Measurements from ENCODE around the gene PTPN11. TPM values are rescaled to one million over a fixed set of nuclear protein-coding genes. Genes with fewer than 3 reads are reported as not detected.

PTPN11 gene
- polyA plus RNA-seq, 1 donor (not counting 4 experiments of a cell fraction or from before 2014, with no cell fraction given) = 95.3 TPM

GRCh38 chr12:112480931-112481330 is 62.2 kb downstream of the PTPN11 start:
- Histone ChIP-seq H3K9me3 (ENCODE audit: control insufficient read depth, low read depth, low read length) (no peaks in the 10 kb centered on the region), H3K4me2 (ENCODE audit: control insufficient read depth, extremely low read depth, insufficient read depth, low read depth, low read length) (no peak overlapping the region), H3K4me3 (ENCODE audit: control insufficient read depth in 2 of 3, extremely low read depth in 1 of 3, insufficient read depth in 2 of 3, low read depth in 1 of 3, low read length in 3 of 3) (no peak overlapping the region), H3K4me1 (ENCODE audit: control insufficient read depth, extremely low read depth, insufficient read depth, low read length) (no peaks in the 10 kb centered on the region), H3K36me3 (ENCODE audit: control insufficient read depth in 2 of 2, extremely low read depth in 1 of 2, insufficient read depth in 2 of 2, low read length in 2 of 2) (peaks cover 14 to 15% of the 10 kb centered on the region in 2 experiments), H3K9ac (ENCODE audit: control insufficient read depth, extremely low read depth, insufficient read depth, low read length) (no peak overlapping the region), H4K20me1 (ENCODE audit: control insufficient read depth, extremely low read depth, insufficient read depth, low read length) (no peaks in the 10 kb centered on the region), H3K27ac (ENCODE audit: control insufficient read depth, insufficient read depth, low read length) (no peak overlapping the region), H3K79me2 (ENCODE audit: control insufficient read depth, insufficient read depth, low read length) (peaks cover 3% of the 10 kb centered on the region), H2AFZ (ENCODE audit: control insufficient read depth, low read length) (no peak overlapping the region), H3K9me1 (ENCODE audit: control insufficient read depth, extremely low read depth, insufficient read depth, low read length) (no peaks in the 10 kb centered on the region), H3K27me3 (ENCODE audit: control insufficient read depth, extremely low read depth, insufficient read depth, low read length) (no peaks in the 10 kb centered on the region)
- dilution Hi-C loops (cut with MboI; ENCODE audit: extremely low pct_ligation_motif_present, low sequenced_read_pairs) = no loop called here
- DNase-seq (ENCODE audit: low read depth, low spot score) (no peak), FAIRE-seq (no peak)
- TF ChIP-seq EZH2 (IDR thresholded peaks at IDR 0.05; ENCODE audit: low read length) (no peak), CTCF (optimal IDR thresholded peaks at IDR 0.05 in 1 of 3, IDR thresholded peaks at IDR 0.05 in 1 of 3, conservative IDR thresholded peaks at IDR 0.05 in 1 of 3; ENCODE audit: extremely low read depth in 1 of 3, insufficient read depth in 2 of 3, low read length in 3 of 3) (no peak)

GRCh38 chr12:112482733-112483132 is 64.0 kb downstream of the PTPN11 start:
- H3K79me2 ChIP-seq (ENCODE audit: control insufficient read depth, insufficient read depth, low read length) = peaks cover 3% of the 10 kb centered on the region
- H3K27ac ChIP-seq (ENCODE audit: control insufficient read depth, insufficient read depth, low read length) = no peak overlapping the region
- no peaks in the 10 kb centered on the region for H3K9me1 ChIP-seq (ENCODE audit: control insufficient read depth, extremely low read depth, insufficient read depth, low read length)
- no peak for DNase-seq (ENCODE audit: low read depth, low spot score)
- no peak overlapping the region for H3K4me3 ChIP-seq (ENCODE audit: control insufficient read depth in 2 of 3, extremely low read depth in 1 of 3, insufficient read depth in 2 of 3, low read depth in 1 of 3, low read length in 3 of 3)
- H3K9me3 ChIP-seq (ENCODE audit: control insufficient read depth, low read depth, low read length) = no peaks in the 10 kb centered on the region
- peaks cover 18 to 19% of the 10 kb centered on the region in 2 experiments for H3K36me3 ChIP-seq (ENCODE audit: control insufficient read depth in 2 of 2, extremely low read depth in 1 of 2, insufficient read depth in 2 of 2, low read length in 2 of 2)
- H3K4me2 ChIP-seq (ENCODE audit: control insufficient read depth, extremely low read depth, insufficient read depth, low read depth, low read length) = no peak overlapping the region
- H4K20me1 ChIP-seq (ENCODE audit: control insufficient read depth, extremely low read depth, insufficient read depth, low read length) = no peaks in the 10 kb centered on the region
- dilution Hi-C loops (cut with MboI; ENCODE audit: extremely low pct_ligation_motif_present, low sequenced_read_pairs) = no loop called here
- no peak for TF ChIP-seq EZH2 (IDR thresholded peaks at IDR 0.05; ENCODE audit: low read length)
- TF ChIP-seq CTCF (optimal IDR thresholded peaks at IDR 0.05 in 1 of 3, IDR thresholded peaks at IDR 0.05 in 1 of 3, conservative IDR thresholded peaks at IDR 0.05 in 1 of 3; ENCODE audit: extremely low read depth in 1 of 3, insufficient read depth in 2 of 3, low read length in 3 of 3) = no peak
- FAIRE-seq = no peak
- H2AFZ ChIP-seq (ENCODE audit: control insufficient read depth, low read length) = no peak overlapping the region
- H3K4me1 ChIP-seq (ENCODE audit: control insufficient read depth, extremely low read depth, insufficient read depth, low read length) = no peaks in the 10 kb centered on the region
- H3K9ac ChIP-seq (ENCODE audit: control insufficient read depth, extremely low read depth, insufficient read depth, low read length) = no peak overlapping the region
- H3K27me3 ChIP-seq (ENCODE audit: control insufficient read depth, extremely low read depth, insufficient read depth, low read length) = no peaks in the 10 kb centered on the region
